ENCODE measurements around the gene ENO2. TPM values are rescaled to one million over a fixed set of nuclear protein-coding genes. Genes with fewer than 3 reads are reported as not detected.
A peak's percentile ranks its signal among the peaks of the same experiment; 100 is the strongest.

The ENO2 gene
- total and polyA plus RNA-seq, 2 experiments from 2014 or later = 43.5 to 53.5 TPM

- Histone ChIP-seq H3F3A (replicated peaks; ENCODE audit: low read depth) (peaks cover 34% of the 10 kb centered on the region), H3K27me3 (ENCODE audit: insufficient read depth) (no peaks in the 10 kb centered on the region), H3K79me2 (replicated peaks; ENCODE audit: insufficient read depth) (peaks cover 17% of the 10 kb centered on the region), H2AFZ (no peak overlapping the region), H3K36me3 (ENCODE audit: insufficient read depth) (peaks cover 11% of the 10 kb centered on the region), H3K4me2 (peak overlapping the region; percentile 98), H3K9me2 (ENCODE audit: insufficient read depth) (no peaks in the 10 kb centered on the region), H3K4me3 (peak overlapping the region; percentile 95), H3K27ac (ENCODE audit: low read depth) (peak overlapping the region; percentile 91), H4K20me1 (replicated peaks; ENCODE audit: insufficient read depth) (peaks cover 2% of the 10 kb centered on the region; the same call in 1 of the 2 replicates), H3K4me1 (ENCODE audit: insufficient read depth) (peaks cover 38% of the 10 kb centered on the region)
- H3K9me3 Mint-ChIP-seq = no peaks in the 10 kb centered on the region
- H3K36me3 Mint-ChIP-seq (ENCODE audit: low read depth) = peaks cover 24% of the 10 kb centered on the region
- TF ChIP-seq REST (IDR thresholded peaks at IDR 0.05; ENCODE audit: unreplicated experiment) (no peak), ZNF462 (CRISPR knock-in tag; IDR thresholded peaks at IDR 0.05) (no peak), ETS1 (IDR thresholded peaks at IDR 0.05) (no peak), JUNB (IDR thresholded peaks at IDR 0.05; ENCODE audit: unreplicated experiment) (no peak), CTCF (conservative IDR thresholded peaks at IDR 0.05; ENCODE audit: low read depth in 2 of 2) (no peak), EZH2phosphoT487 (IDR thresholded peaks at IDR 0.05; ENCODE audit: unreplicated experiment) (no peak), POLR2AphosphoS5 (IDR thresholded peaks at IDR 0.05; ENCODE audit: low read depth) (no peak), ZNF331 (CRISPR knock-in tag; IDR thresholded peaks at IDR 0.05; ENCODE audit: low read depth) (no peak), EZH2 (IDR thresholded peaks at IDR 0.05; ENCODE audit: low read depth, unreplicated experiment) (no peak), NANOG (IDR thresholded peaks at IDR 0.05; ENCODE audit: borderline replicate concordance) (no peak), ZNF114 (CRISPR knock-in tag; IDR thresholded peaks at IDR 0.05) (no peak), CREB1 (CRISPR knock-in tag; IDR thresholded peaks at IDR 0.05; ENCODE audit: low read depth) (no peak), STAT1 (IDR thresholded peaks at IDR 0.05; ENCODE audit: unreplicated experiment) (no peak)
- H3K4me3 Mint-ChIP-seq = peak overlapping the region; percentile 86
- peak overlapping the region; percentile 98 for H3K27ac Mint-ChIP-seq
- H3K27me3 Mint-ChIP-seq (ENCODE audit: insufficient read depth, low read depth, poor library complexity) = peaks cover 25% of the 10 kb centered on the region
- peaks cover 49% of the 10 kb centered on the region for H3K4me1 Mint-ChIP-seq
- ATAC-seq = peak; percentile 6
- no peak for DNase-seq (ENCODE audit: low spot score)
Measured at GRCh38 chr12:6961278-6961694, 46.9 kb downstream of the ENO2 start.

All from GM23338 (cell line).